Stimulated activated CD8-positive, alpha-beta memory T cell treated with anti-CD3 and anti-CD28 coated beads, Interleukin-4, amount 100 ng/mL, for 1 hour (primary cell): ENCODE data around the gene CATSPERE.
"Not testable (repeated sequence)": the region's sequence is repeated elsewhere in the genome, so short reads cannot be mapped to it uniquely, and the experiment has no call there.

Source experiments
- DNase-seq, 2 donors: peaks; one replicate each; pipeline ENCODE4 v3.0.0-alpha.2; 2020; ENCODE audit warnings: low read depth in 2 of 2, low spot score in 1 of 2

The CATSPERE gene

GRCh38 chr1:244536316-244536715 lies 75.2 kb downstream of the CATSPERE start:
- DNase-seq = no peak

- DNase-seq = no peak
Observed at GRCh38 chr1:244545511-244545910, 84.4 kb downstream of the CATSPERE start.

GRCh38 chr1:244548558-244549115 lies 87.6 kb downstream of the CATSPERE start:
- DNase-seq = no peak

- DNase-seq = no peak
Observed at GRCh38 chr1:244552336-244552735, 91.3 kb downstream of the CATSPERE start.

- DNase-seq = no peak
Observed at GRCh38 chr1:244556263-244556662, 95.2 kb downstream of the CATSPERE start.

GRCh38 chr1:244557565-244557964 lies 96.5 kb downstream of the CATSPERE start:
- no peak for DNase-seq

GRCh38 chr1:244559561-244559960 lies 98.5 kb downstream of the CATSPERE start:
- DNase-seq = no peak

GRCh38 chr1:244562877-244563276 lies 101.8 kb downstream of the CATSPERE start:
- DNase-seq = not testable (repeated sequence)

GRCh38 chr1:244573768-244574167 lies 112.7 kb downstream of the CATSPERE start:
- DNase-seq = no peak

GRCh38 chr1:244576259-244576892 lies 115.3 kb downstream of the CATSPERE start:
- no peak for DNase-seq

- DNase-seq = not testable (repeated sequence)
Observed at GRCh38 chr1:244578205-244578604, 117.1 kb downstream of the CATSPERE start.

GRCh38 chr1:244583358-244583982 lies 122.4 kb downstream of the CATSPERE start:
- DNase-seq = no peak

GRCh38 chr1:244585867-244586266 lies 124.8 kb downstream of the CATSPERE start:
- DNase-seq = no peak

GRCh38 chr1:244590670-244591069 lies 129.6 kb downstream of the CATSPERE start:
- no peak for DNase-seq

- no peak for DNase-seq
Observed at GRCh38 chr1:244598611-244599010, 137.5 kb downstream of the CATSPERE start.

GRCh38 chr1:244599937-244600350 lies 138.9 kb downstream of the CATSPERE start:
- DNase-seq = no peak

- no peak for DNase-seq
Observed at GRCh38 chr1:244601336-244601735, 140.3 kb downstream of the CATSPERE start.

- DNase-seq = no peak
Observed at GRCh38 chr1:244603498-244603897, 142.4 kb downstream of the CATSPERE start.

- no peak for DNase-seq
Observed at GRCh38 chr1:244605835-244606370, 144.8 kb downstream of the CATSPERE start.

- DNase-seq = no peak
Observed at GRCh38 chr1:244614113-244614836, 153.2 kb downstream of the CATSPERE start.

GRCh38 chr1:244614879-244615278 lies 153.8 kb downstream of the CATSPERE start:
- DNase-seq = no peak

GRCh38 chr1:244615301-244615700 lies 154.2 kb downstream of the CATSPERE start:
- no peak for DNase-seq
